Limb (tissue), 2 donors: ENCODE measurements around the gene RTCB.

Experiments
- DNase-seq, 2 donors: peaks; one replicate each; pipeline ENCODE4 v3.0.0-alpha.2; 2016; ENCODE audit errors: extremely low spot score in 2 of 2

Gene RTCB

DNA sequence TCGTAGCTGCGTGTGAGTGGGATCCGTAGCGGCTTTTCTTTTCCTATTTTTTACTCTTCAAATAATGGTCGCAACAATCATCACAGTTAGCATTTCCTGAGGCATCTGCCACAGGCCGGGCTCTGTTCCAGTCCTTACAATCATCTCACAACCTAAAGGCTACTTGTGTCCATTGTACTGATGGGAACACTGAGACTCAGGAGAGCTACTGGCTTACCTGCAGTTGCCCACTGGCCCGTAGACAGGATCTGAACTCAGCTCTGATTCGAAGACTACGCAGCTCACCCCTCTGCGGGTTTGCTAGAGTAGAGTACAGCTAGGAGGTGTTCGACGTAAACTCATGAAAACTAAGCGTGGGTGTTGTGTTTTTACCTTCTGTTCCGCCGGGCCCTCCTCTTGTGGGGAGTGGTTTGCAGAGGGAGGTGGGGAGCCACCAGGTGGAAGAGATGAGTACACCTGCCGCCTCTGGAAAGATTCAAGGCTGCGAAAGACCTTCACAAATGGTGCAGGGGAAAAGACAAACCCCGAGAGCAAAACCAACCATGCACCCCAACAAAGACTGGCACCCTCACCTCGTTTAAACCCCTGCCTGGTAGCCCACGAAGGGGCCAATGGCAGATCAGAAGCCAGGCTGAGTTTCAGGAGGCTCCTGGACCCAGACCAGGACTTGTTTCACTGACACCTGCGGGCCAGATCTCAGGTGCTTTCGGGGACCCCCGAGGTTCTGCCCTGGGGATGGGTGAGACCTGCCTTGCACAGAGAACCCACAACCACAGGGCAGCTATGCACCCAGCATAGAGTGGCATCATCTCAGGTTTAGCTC, 72.6 kb downstream of the RTCB start:
- no peak for DNase-seq

DNA sequence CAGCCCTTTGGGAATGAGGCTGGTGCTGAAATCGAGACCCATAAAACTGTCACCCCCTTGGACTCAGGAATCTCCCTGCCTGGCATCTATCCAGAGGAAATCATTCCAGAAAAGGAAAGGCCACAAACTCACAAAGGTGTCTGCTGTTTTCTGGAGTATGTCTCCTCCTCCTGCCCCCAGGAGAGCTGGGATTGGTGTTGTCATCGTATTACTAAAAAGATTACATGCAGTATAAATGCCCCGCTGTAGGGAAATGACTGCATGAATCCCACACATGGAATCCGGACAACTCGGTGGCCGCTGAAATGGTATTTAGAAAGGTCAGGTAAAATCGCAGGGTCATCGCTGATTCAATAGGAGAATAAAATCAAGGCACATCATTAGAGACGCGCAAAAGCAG, 73.3 kb downstream of the RTCB start:
- DNase-seq, result no peak
